H1 (cell line): ENCODE measurements around the gene CCDC183. TPM values are rescaled to one million over a fixed set of nuclear protein-coding genes. Genes with fewer than 3 reads are reported as not detected.
A peak's percentile ranks its signal among the peaks of the same experiment; 100 is the strongest.

ENCODE experiments used
- ATF3 ChIP-seq: IDR thresholded peaks from 2 replicates; pipeline ENCODE4 v1.6.1; 2011; ENCODE audit warnings: low read depth, mild to moderate bottlenecking, low read length; ENCODE audit not compliant: insufficient read depth
- BACH1 ChIP-seq: IDR thresholded peaks from 2 replicates; pipeline ENCODE4 v1.6.1; 2012; ENCODE audit warnings: low read length, improper control_type of control experiment
- BCL11A ChIP-seq, 2 experiments: IDR thresholded peaks; one replicate each; pipeline ENCODE4 v1.6.1; 2011; ENCODE audit warnings: low read depth in 2 of 2, low read length in 2 of 2, mild to moderate bottlenecking in 2 of 2
- EZH2 ChIP-seq: fragments of 200-600 bp; sonication (generic); IDR thresholded peaks from 2 replicates; pipeline ENCODE4 v1.7.1; 2012; ENCODE audit warnings: low read depth, mild to moderate bottlenecking, moderate library complexity, low read length, inconsistent platforms; ENCODE audit not compliant: severe bottlenecking
- FOSL1 ChIP-seq: IDR thresholded peaks from 2 replicates; pipeline ENCODE4 v1.6.1; 2011; ENCODE audit warnings: mild to moderate bottlenecking, low read depth, low read length, moderate library complexity; ENCODE audit not compliant: insufficient read depth
- GTF2F1 ChIP-seq: IDR thresholded peaks from 2 replicates; pipeline ENCODE4 v1.6.1; 2012; ENCODE audit warnings: low read depth, low read length, improper control_type of control experiment, borderline replicate concordance
- POLR2A ChIP-seq, 2 experiments: IDR thresholded peaks; 1 replicate in 1 of 2; 2 replicates in 1 of 2; pipeline ENCODE4 v1.6.1; 2011; ENCODE audit warnings: low read depth in 2 of 2, low read length in 2 of 2, mild to moderate bottlenecking in 2 of 2; ENCODE audit errors: control extremely low read depth in 1 of 2
- POLR2AphosphoS5 ChIP-seq: IDR thresholded peaks from 2 replicates; pipeline ENCODE4 v1.6.1; 2011; ENCODE audit warnings: low read depth, low read length
- RAD21 ChIP-seq, 2 experiments: IDR thresholded peaks in 1 of 2; conservative IDR thresholded peaks in 1 of 2; 2 replicates each; pipeline ENCODE4 v1.6.1; 2011; ENCODE audit warnings: low read depth in 2 of 2, low read length in 2 of 2, improper control_type of control experiment in 1 of 2, inconsistent platforms in 1 of 2, mild to moderate bottlenecking in 1 of 2, moderate library complexity in 1 of 2
- SIRT6 ChIP-seq: IDR thresholded peaks from one replicate; pipeline ENCODE4 v1.7.1; 2012; ENCODE audit warnings: low read length, inconsistent platforms
- SP1 ChIP-seq: IDR thresholded peaks from 2 replicates; pipeline ENCODE4 v1.6.1; 2011; ENCODE audit warnings: low read depth, low read length
- SUZ12 ChIP-seq: fragments of 200-600 bp; sonication (generic); IDR thresholded peaks from 2 replicates; pipeline ENCODE4 v1.6.1; 2012; ENCODE audit warnings: mild to moderate bottlenecking, inconsistent platforms, low read length, moderate library complexity, mixed read lengths
- ZNF274 ChIP-seq: IDR thresholded peaks from 2 replicates; pipeline ENCODE4 v1.7.0; 2012; ENCODE audit warnings: low read length, borderline replicate concordance; ENCODE audit errors: extremely low read depth
- polyA plus RNA-seq, 7 experiments: library from polyadenylated mRNA; depleted of rRNA in 3 of 7; stranded (reverse) in 5 of 7; unstranded in 2 of 7; fragments of >200 nt in 5 of 7; fragments of 200-250 nt in 2 of 7; gene quantifications; 1 replicate in 5 of 7; 2 replicates in 1 of 7; 4 replicates in 1 of 7; pipeline versions ENCODE4 v1.2.1 to v1.2.3, GENCODE V29; 2011 to 2013; ENCODE audit warnings: missing spikeins in 2 of 7, mixed read lengths in 2 of 7
- total RNA-seq: library from RNA; stranded (reverse); fragmentation: NEBNext Ultra II Directional; extraction: Animal tissue kit (Norgen Biotek cat#: 25700); gene quantifications from 2 replicates; pipeline ENCODE4 v1.2.1, GENCODE V29; 2021

Gene CCDC183
- total and polyA plus RNA-seq, 2 of the 8 experiments (the other 6 are each of a cell fraction or from before 2014, with no cell fraction given), result 0.51 to 1.6 TPM

DNA sequence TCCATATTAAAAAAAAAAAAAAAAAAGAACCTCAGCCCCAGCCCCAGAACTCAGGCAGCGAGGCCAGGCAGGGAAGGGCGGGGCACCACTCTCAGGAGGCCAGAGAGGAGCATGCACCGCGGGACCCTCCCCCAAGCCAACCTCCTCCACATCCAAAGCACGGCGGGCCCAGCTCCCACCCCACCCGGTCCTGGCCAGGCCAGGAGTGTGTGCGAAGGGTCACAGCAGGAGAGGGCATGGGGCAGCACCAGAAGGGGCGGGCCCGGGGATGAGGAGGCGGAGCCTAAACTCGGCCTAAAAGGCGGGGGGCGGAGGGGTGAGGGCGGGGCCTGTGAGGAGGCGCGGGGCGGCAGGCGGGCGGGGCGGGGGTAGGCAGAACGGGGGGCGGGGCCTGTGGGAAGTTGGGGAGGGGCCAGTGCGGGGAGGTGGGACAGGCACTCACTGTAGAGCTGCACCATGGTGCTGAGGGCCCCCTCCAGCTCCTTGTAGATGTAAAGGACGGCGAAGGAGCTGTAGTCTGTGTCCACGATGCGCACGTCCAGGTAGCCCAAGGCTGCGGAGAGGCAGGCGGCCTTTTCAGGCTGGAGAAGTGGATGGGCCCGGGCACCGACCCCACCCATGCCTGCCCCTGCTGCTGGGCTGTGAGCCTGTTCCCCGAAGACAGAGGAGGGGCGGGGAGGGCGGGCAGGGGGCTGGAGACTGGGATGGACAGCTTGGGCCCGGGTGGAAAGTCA is 33.1 kb upstream of the CCDC183 start (continued):
- no peak for TF ChIP-seq ATF3
- peak in 1 of 2 experiments; percentile 76; a peak in 1 of 3 replicates for TF ChIP-seq POLR2A (IDR thresholded peaks at IDR 0.05; ENCODE audit: control extremely low read depth in 1 of 2, low read depth in 2 of 2, low read length in 2 of 2)
- TF ChIP-seq POLR2AphosphoS5, result peak; percentile 52; the same call in 1 of the 2 replicates
- TF ChIP-seq SUZ12, result no peak
- no peak for TF ChIP-seq EZH2
- no peak for TF ChIP-seq FOSL1
- TF ChIP-seq ZNF274, result no peak
- TF ChIP-seq BACH1, result 0 out of 2 replicates have a peak, but pooled peaks have one; percentile 7
- TF ChIP-seq SIRT6, result no peak
- no peak for TF ChIP-seq GTF2F1
- no peak for TF ChIP-seq RAD21 (IDR thresholded peaks at IDR 0.05 in 1 of 2, conservative IDR thresholded peaks at IDR 0.05 in 1 of 2; ENCODE audit: low read depth in 2 of 2, low read length in 2 of 2)
- TF ChIP-seq SP1, result no peak
- TF ChIP-seq BCL11A (IDR thresholded peaks at IDR 0.05; ENCODE audit: low read depth in 2 of 2, low read length in 2 of 2), result no peak
